GM21360 (cell line): ENCODE results near the gene CRACDL.

Experiments
- ATAC-seq: cut with Tn5 transposase; IDR thresholded peaks from one replicate; pipeline ENCODE4 v1.9.1; 2021; ENCODE audit warnings: mild to moderate bottlenecking, moderate library complexity; ENCODE audit not compliant: unreplicated experiment

Gene CRACDL

GRCh38 chr2:98805412-98806171 is 130.4 kb downstream of the CRACDL start:
- ATAC-seq, result no peak

DNA sequence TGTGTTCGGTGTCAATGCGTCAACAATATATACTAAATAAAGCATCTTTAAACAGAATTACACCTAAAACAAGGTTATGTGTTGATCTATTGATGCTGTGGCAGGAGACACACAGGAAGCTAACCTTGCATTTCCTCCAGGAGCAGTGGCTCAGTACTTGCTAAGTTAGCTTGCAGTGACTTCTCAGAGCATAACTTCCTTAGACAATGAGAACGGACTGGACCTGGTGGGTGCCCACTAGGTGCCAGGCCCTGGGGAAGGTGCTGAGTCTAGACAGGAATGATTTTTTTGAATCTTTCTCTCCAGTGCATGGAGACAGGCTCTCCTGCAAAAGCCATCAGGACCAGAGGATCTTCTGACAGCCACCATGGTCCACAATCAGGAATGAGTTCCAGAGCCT is 131.3 kb downstream of the CRACDL start:
- ATAC-seq, result no peak

DNA sequence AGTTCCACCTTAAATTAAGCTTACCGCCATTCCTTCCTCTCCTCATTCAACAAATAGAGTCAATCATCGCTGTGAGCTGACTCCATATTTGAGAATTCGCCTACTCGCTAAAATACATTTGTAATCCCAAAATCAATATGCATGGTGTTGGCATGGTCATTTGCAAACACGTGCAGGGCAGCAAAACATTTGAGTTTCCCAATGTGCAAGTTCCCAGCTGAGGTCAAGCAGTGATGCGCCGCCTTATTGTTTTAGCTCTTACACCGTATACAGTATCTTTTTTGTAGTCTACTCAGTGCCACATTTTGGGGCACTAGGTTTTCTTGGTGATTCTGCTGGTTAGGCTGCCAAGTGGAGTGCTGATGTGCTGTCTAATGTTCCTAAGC is 131.8 kb downstream of the CRACDL start:
- no peak for ATAC-seq

DNA sequence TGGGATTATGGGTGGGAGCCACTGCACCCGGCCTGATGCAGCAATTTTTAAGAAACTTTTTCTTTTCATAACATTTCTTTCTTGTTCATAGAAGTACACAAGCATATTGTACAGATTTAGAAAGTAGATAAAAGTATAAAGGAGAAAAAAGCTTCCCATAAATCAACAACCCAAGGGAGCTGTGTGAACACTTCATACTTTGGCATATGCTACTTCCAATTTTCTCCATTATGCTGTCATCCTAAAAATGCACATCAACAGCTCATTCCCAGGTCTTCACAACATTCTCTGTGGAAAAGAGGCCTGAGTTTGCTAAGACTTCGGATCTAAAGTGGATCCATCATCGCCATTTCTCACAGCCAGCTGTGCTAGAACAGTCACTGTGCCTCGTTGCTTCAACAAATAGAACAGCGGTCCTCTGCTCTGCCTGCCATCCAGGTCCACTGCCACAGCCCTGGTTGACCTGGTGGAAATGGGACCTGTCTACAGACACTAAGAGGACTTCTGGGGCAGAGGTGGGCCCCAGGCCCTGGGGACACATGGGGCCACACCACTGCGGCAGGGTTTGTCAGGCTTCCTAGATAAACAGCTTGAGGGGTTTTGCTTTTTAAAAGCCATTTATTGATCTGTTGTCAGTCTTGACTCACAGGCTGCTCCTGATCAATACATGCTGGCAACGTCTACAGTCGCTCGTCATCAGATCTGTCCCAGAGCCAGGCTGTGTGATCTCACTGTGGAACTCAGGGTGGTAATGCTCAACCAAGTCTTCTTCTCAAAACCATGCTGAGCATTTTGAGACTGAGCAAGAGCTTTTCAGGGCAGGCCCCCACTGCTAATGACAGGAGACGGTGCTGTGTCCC is 132.4 kb downstream of the CRACDL start:
- no peak for ATAC-seq

DNA sequence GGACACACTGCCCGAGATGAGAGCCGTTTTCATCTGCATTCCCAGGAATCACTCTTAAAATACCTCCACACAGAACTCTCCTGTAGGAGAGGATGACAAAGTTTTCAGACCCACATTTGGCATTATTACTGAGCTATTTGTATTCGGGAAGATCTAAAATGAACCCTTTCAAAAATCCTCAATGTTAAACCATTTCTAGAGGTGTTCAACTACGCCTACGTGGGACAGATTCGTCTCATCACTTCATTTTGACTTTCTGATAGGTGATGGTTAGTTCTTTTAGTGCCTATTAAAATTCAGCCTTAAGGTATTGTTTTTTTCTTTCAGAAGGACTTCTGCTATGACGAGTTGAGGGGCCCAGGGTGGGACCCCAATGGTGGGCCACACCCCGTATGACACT is 133.7 kb downstream of the CRACDL start:
- no peak for ATAC-seq

DNA sequence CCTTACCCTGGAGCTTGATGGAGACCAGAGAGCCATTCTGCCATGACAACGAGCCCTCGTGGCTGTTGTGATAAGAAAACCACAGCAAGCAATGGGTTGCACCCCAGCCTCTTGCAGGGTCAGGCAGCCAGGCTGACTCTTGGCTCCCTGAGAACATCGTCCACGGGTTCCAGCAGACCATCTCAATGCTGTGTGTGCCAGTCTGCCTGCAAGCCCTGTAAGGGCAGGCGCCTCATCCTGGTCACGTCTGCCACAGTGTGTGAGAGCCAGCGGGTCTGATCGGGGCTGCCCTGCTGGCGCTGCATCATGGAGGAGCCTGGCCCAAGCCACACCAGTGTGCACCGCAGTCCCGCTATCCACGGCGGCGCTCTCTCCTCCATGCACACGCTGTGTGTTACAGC is 134.1 kb downstream of the CRACDL start:
- ATAC-seq, result no peak

- no peak for ATAC-seq
Observed at GRCh38 chr2:98801286-98801685, 134.7 kb downstream of the CRACDL start.

DNA sequence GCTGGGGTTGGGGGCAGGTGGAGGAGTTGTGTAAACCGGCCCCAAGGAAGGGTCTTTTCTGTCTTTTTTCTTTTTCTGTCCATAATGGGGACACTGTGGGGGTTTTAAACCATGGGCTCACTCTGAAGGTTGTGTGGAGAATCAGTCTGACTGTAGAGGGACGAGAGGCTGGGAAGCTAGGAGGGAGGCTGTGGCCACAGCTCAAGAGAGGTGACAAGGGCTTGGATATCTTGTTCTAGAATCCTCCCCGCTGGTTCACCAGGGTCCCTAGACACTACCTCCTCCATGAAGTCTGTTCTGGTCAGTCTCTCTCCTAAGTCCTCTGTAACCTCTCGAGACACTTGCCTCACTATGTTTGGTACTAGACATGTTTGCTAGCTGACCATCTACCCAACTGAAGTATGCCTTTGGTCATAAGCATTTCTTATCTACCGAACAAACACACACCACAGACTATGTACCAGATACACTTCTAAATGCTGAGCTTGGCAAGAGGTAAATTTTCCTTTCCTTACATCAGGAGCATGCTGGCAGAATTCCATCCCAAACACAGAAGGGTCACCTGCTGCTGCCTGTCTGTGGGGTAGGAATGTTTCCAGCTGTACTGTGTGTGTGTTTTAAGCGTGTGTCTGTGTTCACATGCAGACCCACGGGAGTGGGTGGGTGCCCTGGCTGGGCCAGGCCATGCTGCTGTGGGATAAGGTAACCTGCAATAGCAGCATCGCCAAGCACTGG is 135.5 kb downstream of the CRACDL start:
- ATAC-seq, result no peak

- ATAC-seq, result no peak
Observed at GRCh38 chr2:98799375-98800329, 136.4 kb downstream of the CRACDL start.

GRCh38 chr2:98796775-98797544 is 139.1 kb downstream of the CRACDL start:
- no peak for ATAC-seq

GRCh38 chr2:98795891-98796676 is 139.9 kb downstream of the CRACDL start:
- ATAC-seq, result no peak

DNA sequence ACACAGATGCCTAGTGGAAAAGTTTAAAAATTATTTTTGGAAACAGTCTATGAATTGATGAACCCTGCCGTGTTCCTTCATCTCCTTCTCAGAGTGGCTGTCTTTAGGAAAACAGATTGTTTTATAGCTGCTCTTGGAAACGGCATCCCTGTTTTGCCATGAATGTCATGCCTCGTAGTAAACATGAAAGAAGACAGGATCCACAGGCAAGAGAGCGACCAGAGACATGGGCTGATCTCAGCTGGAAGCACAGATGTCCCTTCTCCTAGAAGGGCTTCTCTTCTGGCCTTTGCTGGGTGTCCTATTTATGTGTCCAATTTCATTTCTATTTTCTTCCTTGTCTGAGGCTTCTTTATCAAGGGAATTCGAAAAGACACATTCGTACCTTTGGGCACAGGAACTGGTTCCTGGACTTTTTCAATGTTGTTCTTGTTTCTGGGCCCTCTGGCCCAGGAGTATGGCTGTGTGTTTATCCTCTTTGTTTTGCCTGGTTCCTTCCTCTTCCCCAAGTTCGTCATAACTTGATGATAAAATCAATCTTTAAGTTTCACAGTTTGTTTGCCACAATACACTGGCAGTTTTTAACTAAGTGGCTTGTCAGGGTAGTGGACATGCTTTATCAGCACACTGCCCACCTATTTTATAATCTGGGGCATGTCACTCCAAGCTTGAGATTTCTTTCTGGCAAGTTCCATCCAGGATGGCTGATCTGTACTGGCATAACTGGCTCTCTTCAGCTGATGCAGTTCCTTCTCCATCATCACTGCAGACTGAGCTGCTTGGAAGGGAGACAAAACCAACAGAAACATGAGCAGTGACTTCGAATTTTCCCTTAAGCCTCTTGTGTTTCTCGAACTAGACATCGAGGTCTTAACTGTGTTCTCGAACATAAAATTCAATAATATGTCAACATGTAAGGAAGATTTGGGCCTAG is 141.9 kb downstream of the CRACDL start:
- ATAC-seq, result no peak

DNA sequence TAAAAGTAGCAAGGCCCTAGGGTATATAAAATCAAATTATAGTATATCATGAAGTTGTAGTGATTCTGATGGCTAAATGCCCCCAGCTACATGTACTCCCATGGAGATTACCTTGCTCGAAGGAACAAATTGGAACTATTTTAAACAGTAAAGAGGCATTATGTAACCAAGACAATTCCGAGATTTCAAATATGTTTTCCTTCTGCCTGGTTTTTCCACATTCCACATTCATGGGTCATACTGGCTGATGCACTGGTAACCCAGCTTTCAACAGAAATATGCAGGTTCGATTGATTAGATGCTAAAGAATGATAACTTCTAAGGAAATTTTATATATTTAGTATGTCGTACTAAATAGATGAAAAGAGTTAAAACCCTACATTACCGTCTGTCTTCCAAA is 142.8 kb downstream of the CRACDL start:
- ATAC-seq, result no peak

- ATAC-seq, result no peak
Observed at GRCh38 chr2:98790221-98790620, 145.8 kb downstream of the CRACDL start.

GRCh38 chr2:98787700-98788099 is 148.3 kb downstream of the CRACDL start:
- ATAC-seq, result no peak

DNA sequence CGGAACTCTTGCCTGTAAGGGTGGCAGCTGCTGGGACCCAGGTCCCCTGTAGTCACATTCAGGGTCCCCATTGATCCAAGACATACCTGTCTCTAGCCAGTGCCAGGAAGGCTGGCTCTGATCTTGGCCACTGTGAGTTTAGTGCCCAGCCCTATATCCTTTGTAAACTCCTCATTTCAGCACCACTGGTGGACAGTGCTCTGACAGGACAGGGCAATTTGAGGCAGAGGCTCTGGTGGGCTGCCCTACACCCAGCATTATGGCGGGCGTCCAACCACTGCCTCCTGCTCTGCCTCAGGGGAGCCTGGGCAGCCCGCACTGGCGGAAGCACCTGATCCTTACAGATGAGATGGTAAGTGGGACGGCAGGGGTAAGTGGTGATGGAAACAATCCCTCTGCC is 149.8 kb downstream of the CRACDL start:
- ATAC-seq, result no peak

GRCh38 chr2:98782570-98782969 is 153.5 kb downstream of the CRACDL start:
- no peak for ATAC-seq

DNA sequence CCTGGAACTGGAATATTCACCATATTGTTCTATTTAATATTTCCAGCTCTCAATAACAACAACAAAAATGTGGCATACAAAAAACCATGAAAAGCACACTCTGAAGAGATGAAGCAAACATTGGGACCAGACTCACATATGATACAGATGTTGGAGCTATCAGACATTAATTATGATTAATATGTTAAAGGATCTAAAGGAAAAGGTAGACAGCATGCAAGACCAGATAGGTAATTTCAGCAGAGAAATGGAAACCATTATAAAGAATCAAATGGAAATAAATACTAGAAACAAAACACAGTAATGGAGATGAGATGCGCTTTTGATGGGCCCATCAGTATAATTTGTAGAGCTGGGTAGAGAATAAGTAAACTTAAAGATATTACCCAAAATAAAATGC is 154.2 kb downstream of the CRACDL start:
- no peak for ATAC-seq
